Gastroesophageal sphincter (tissue), 4 donors: Measurements from ENCODE around the gene C1QTNF4. TPM values are rescaled to one million over a fixed set of nuclear protein-coding genes. Genes with fewer than 3 reads are reported as not detected.
"Not testable (repeated sequence)": the region's sequence is repeated elsewhere in the genome, so short reads cannot be mapped to it uniquely, and the experiment has no call there.

Experiments used
- ATAC-seq: fragments of 150-250 bp; one replicate; pipeline ENCODE4 v1.9.1; 2016; ENCODE audit warnings: mild to moderate bottlenecking, moderate library complexity
- H3K27ac ChIP-seq, 4 donors: fragments of 200-600 bp; sonication (generic) in 3 of 4; 1 replicate in 3 of 4; 2 replicates in 1 of 4; pipeline ENCODE4 v1.5.1; 2016 to 2019
- H3K27me3 ChIP-seq: fragments of 200-600 bp; sonication (generic); one replicate; pipeline ENCODE4 v1.5.1; 2019
- H3K36me3 ChIP-seq, 2 donors: fragments of 200-600 bp; sonication (generic); one replicate each; pipeline ENCODE4 v1.5.1; 2019; ENCODE audit warnings: control low read depth in 1 of 2
- H3K4me1 ChIP-seq, 3 donors: fragments of 200-600 bp; sonication (generic); 1 replicate in 2 of 3; 2 replicates in 1 of 3; pipeline ENCODE4 v1.5.1; 2016 to 2019; ENCODE audit warnings: control low read depth in 2 of 3
- H3K4me3 ChIP-seq, 2 donors: fragments of 200-600 bp; sonication (generic); one replicate each; pipeline ENCODE4 v1.5.1; 2019; ENCODE audit warnings: mild to moderate bottlenecking in 1 of 2, moderate library complexity in 1 of 2
- H3K9me3 ChIP-seq, 3 donors: fragments of 200-600 bp; sonication (generic); one replicate each; pipeline ENCODE4 v1.5.1; 2017 to 2019; ENCODE audit warnings: control low read depth in 2 of 3
- CTCF ChIP-seq, 4 experiments: fragments of 200-600 bp in 2 of 4; fragments of 450-650 bp in 2 of 4; sonication (generic) in 1 of 4; IDR thresholded peaks; one replicate each; pipeline ENCODE4 v1.5.1; 2017 to 2019; ENCODE audit warnings: antibody characterized with exemption in 4 of 4, mild to moderate bottlenecking in 2 of 4, moderate library complexity in 2 of 4
- EP300 ChIP-seq: sonication (generic); formaldehyde crosslinking; IDR thresholded peaks from one replicate; pipeline ENCODE4 v1.6.1; 2017; ENCODE audit warnings: antibody characterized with exemption, mild to moderate bottlenecking
- POLR2A ChIP-seq, 2 donors: fragments of 450-650 bp; IDR thresholded peaks; one replicate each; pipeline ENCODE4 v1.6.1; 2017; ENCODE audit warnings: antibody characterized with exemption in 2 of 2, mild to moderate bottlenecking in 2 of 2, moderate library complexity in 1 of 2
- POLR2AphosphoS5 ChIP-seq: sonication (generic); formaldehyde crosslinking; IDR thresholded peaks from one replicate; pipeline ENCODE4 v1.6.1; 2017; ENCODE audit warnings: antibody characterized with exemption
- WGBS, 2 donors: methylation state at CpG; one replicate each; pipeline ENCODE4 v1.1.5; 2018; ENCODE audit warnings: low coverage in 1 of 2; 5-methylcytosine and 5-hydroxymethylcytosine counted together
- total RNA-seq, 4 donors: library from RNA; depleted of rRNA; stranded (reverse); fragments of >200 nt; gene quantifications; one replicate each; pipeline ENCODE4 v1.1.0, GENCODE V29; 2016

The C1QTNF4 gene
- 1 to 10 TPM in 3 of 4 donors, under 1 TPM in 1; 0.47 to 5.1 (median 2.3) TPM for total RNA-seq

- H3K27ac ChIP-seq: no peak within 1 kb of the TSS
- H3K4me3 ChIP-seq: peak within 1 kb of the TSS in 1 of 2 donors; percentile 42
- WGBS, 2 donors: 5% methylated on average over 8 of the region's 48 CpGs; no CpG with 5 or more reads in 1 of the 2 donors
- H3K4me1 ChIP-seq: peaks cover 0 to 28% (median 11%) of the 10 kb centered on the region in 3 donors
- ATAC-seq: no peak
- peaks cover 0 to 4% (median 0%) of the 10 kb centered on the region in 3 donors for H3K9me3 ChIP-seq
- TF ChIP-seq POLR2AphosphoS5 (no peak), POLR2A (IDR thresholded peaks at IDR 0.05) (no peak), EP300 (no peak), CTCF (IDR thresholded peaks at IDR 0.05) (no peak)
- H3K27me3 ChIP-seq: peaks cover 62% of the 10 kb centered on the region
- no peaks in the 10 kb centered on the region for H3K36me3 ChIP-seq
Measured at GRCh38 chr11:47593934-47594855, at the start of gene C1QTNF4. Gene C1QTNF4 (minus strand): TSS chr11:47594411. CDS start chr11:47590810, 3,601 bp downstream.

- peak within 1 kb of the TSS; percentile 75 to 91 for H3K4me3 ChIP-seq
- H3K9me3 ChIP-seq: no peaks in the 10 kb centered on the region
- peaks cover 0 to 22% of the 10 kb centered on the region in 2 donors for H3K36me3 ChIP-seq
- no peaks in the 10 kb centered on the region for H3K27me3 ChIP-seq
- peak; percentile 97 for ATAC-seq
- WGBS, 2 donors: 0% methylated on average over 1 to 10 of the region's 78 CpGs
- TF ChIP-seq CTCF (IDR thresholded peaks at IDR 0.05) (peak in 3 of 4 experiments; percentile 37 to 67 (median 50)), POLR2AphosphoS5 (peak; percentile 69), POLR2A (IDR thresholded peaks at IDR 0.05) (peak; percentile 70 to 82), EP300 (no peak)
- peak within 1 kb of the TSS; percentile 94 to 97 (median 94) for H3K27ac ChIP-seq
- H3K4me1 ChIP-seq: peaks cover 5 to 41% (median 11%) of the 10 kb centered on the region in 3 donors
Measured at GRCh38 chr11:47642099-47642855, 48.1 kb upstream of the C1QTNF4 start, which contains the start of gene MTCH2. Gene MTCH2 (minus strand): TSS chr11:47642559. CDS start chr11:47642465, 94 bp downstream.

DNA sequence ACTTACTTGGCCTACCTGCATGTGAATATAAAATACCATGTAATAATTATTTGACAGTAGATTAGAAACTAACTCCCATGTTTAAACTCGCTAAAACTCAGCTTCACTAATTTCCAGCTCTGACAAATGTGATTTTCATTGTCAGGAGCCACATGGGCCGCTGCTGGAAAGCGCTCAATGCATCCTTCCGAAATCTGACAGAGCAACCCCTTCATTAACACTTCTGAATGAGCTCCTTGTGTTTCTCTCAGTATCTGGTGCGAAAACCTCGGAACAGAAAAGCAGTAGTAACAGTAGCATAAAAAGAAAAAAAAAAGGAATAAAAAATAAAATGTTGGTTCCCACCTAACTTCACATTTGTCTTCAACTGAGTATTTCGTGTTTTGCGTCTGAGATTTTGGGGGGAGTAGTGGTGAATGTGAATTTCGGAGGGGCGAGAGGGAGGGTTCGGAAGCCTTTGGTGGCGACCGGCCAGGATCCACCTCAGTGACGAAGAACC, 47.4 kb upstream of the C1QTNF4 start:
- TF ChIP-seq EP300: no peak
- no peak for TF ChIP-seq POLR2AphosphoS5
- no peak for TF ChIP-seq CTCF (IDR thresholded peaks at IDR 0.05)
- no peak for TF ChIP-seq POLR2A (IDR thresholded peaks at IDR 0.05)
- Histone ChIP-seq H3K27ac (peak overlapping the region; percentile 94 to 97 (median 94)), H3K27me3 (no peaks in the 10 kb centered on the region), H3K4me1 (peaks cover 5 to 41% (median 11%) of the 10 kb centered on the region in 3 donors), H3K4me3 (peak overlapping the region; percentile 75 to 91), H3K36me3 (peaks cover 0 to 28% of the 10 kb centered on the region in 2 donors), H3K9me3 (no peaks in the 10 kb centered on the region)
- 1 to 3% methylated on average over 12 to 13 of the region's 14 CpGs for WGBS, 2 donors
- no peak for ATAC-seq

GRCh38 chr11:47640506-47640905, 46.3 kb upstream of the C1QTNF4 start:
- Histone ChIP-seq H3K27ac (peak overlapping the region in 1 of 4 donors; percentile 94), H3K4me1 (peaks cover 5 to 41% (median 11%) of the 10 kb centered on the region in 3 donors), H3K36me3 (peaks cover 0 to 40% of the 10 kb centered on the region in 2 donors)
- not testable (repeated sequence) for H3K27me3 ChIP-seq, H3K9me3 ChIP-seq, H3K4me3 ChIP-seq, ATAC-seq
- WGBS, 2 donors: 74 to 78% methylated on average over 5 to 6 of the region's 6 CpGs

- Histone ChIP-seq H3K36me3 (peaks cover 0 to 81% of the 10 kb centered on the region in 2 donors), H3K4me1 (peaks cover 2 to 26% (median 9%) of the 10 kb centered on the region in 3 donors)
- 94% methylated on average over 3 of the region's 11 CpGs; no CpG with 5 or more reads in 1 of the 2 donors for WGBS, 2 donors
- not testable (repeated sequence) for H3K27me3 ChIP-seq, H3K9me3 ChIP-seq, ATAC-seq, H3K27ac ChIP-seq, H3K4me3 ChIP-seq
Measured at GRCh38 chr11:47636331-47636730, 42.1 kb upstream of the C1QTNF4 start.
